Neuronal stem cell (in vitro differentiated cells): Measurements from ENCODE around the gene KCNK1.

ENCODE experiments used
- DNase-seq: peaks from one replicate; pipeline ENCODE4 v3.0.0-alpha.2; 2013; ENCODE audit warnings: low spot score
- H2AFZ ChIP-seq: one replicate; pipeline ENCODE4 v1.6.1; 2013; ENCODE audit warnings: mild to moderate bottlenecking, low read length, inconsistent platforms
- H2AK5ac ChIP-seq: 2 replicates; pipeline ENCODE4 v1.6.1; 2013; ENCODE audit warnings: low read depth, mild to moderate bottlenecking, inconsistent platforms, low read length, moderate library complexity, mixed read lengths
- H2BK120ac ChIP-seq: 2 replicates; pipeline ENCODE4 v1.6.1; 2013; ENCODE audit warnings: low read depth, mild to moderate bottlenecking, inconsistent platforms, low read length, moderate library complexity, mixed read lengths
- H2BK12ac ChIP-seq: one replicate; pipeline ENCODE4 v1.6.1; 2013; ENCODE audit warnings: low read length, inconsistent platforms
- H2BK15ac ChIP-seq: 2 replicates; pipeline ENCODE4 v1.6.1; 2013; ENCODE audit warnings: mild to moderate bottlenecking, low read length, inconsistent platforms, mixed read lengths
- H2BK5ac ChIP-seq: one replicate; pipeline ENCODE4 v1.6.1; 2013; ENCODE audit warnings: inconsistent platforms, mild to moderate bottlenecking, low read length, moderate library complexity
- H3K14ac ChIP-seq: one replicate; pipeline ENCODE4 v1.6.1; 2013; ENCODE audit warnings: low read length, inconsistent platforms
- H3K18ac ChIP-seq: 2 replicates; pipeline ENCODE4 v1.6.1; 2013; ENCODE audit warnings: low read length, inconsistent platforms
- H3K23ac ChIP-seq: 2 replicates; pipeline ENCODE4 v1.6.1; 2013; ENCODE audit warnings: low read depth, mild to moderate bottlenecking, mixed read lengths, low read length, inconsistent platforms; ENCODE audit not compliant: poor library complexity
- H3K27ac ChIP-seq: replicated peaks from 3 replicates; pipeline ENCODE4 v1.5.1; 2013; ENCODE audit warnings: low read length, inconsistent platforms
- H3K27me3 ChIP-seq, 3 experiments: 2 replicates each; pipeline ENCODE4 v1.6.1; 2013; ENCODE audit warnings: low read length in 3 of 3, mild to moderate bottlenecking in 2 of 3, inconsistent platforms in 1 of 3, low read depth in 1 of 3, mixed read lengths in 1 of 3, moderate library complexity in 1 of 3; ENCODE audit not compliant: control insufficient read depth in 3 of 3, insufficient read depth in 3 of 3
- H3K36me3 ChIP-seq, 2 donors: replicated peaks in 1 of 2; 2 replicates each; pipeline ENCODE4 v1.6.1; 2013; ENCODE audit warnings: low read length in 2 of 2; ENCODE audit not compliant: control insufficient read depth in 2 of 2, insufficient read depth in 2 of 2
- H3K4ac ChIP-seq: 2 replicates; pipeline ENCODE4 v1.6.1; 2013; ENCODE audit warnings: inconsistent platforms, mild to moderate bottlenecking, low read length, moderate library complexity
- H3K4me1 ChIP-seq, 2 donors: 1 replicate in 1 of 2; 2 replicates in 1 of 2; pipeline ENCODE4 v1.6.1; 2013; ENCODE audit warnings: low read length in 2 of 2, low read depth in 1 of 2; ENCODE audit not compliant: control insufficient read depth in 2 of 2, insufficient read depth in 1 of 2
- H3K4me2 ChIP-seq: one replicate; pipeline ENCODE4 v1.6.1; 2013; ENCODE audit warnings: mild to moderate bottlenecking, low read length, inconsistent platforms; ENCODE audit not compliant: insufficient read depth, poor library complexity, severe bottlenecking
- H3K4me3 ChIP-seq, 2 donors: 2 replicates each; pipeline ENCODE4 v1.5.1; 2013; ENCODE audit warnings: low read length in 2 of 2, mild to moderate bottlenecking in 2 of 2, inconsistent platforms in 1 of 2, moderate library complexity in 1 of 2
- H3K79me1 ChIP-seq: one replicate; pipeline ENCODE4 v1.6.1; 2013; ENCODE audit warnings: low read depth, mild to moderate bottlenecking, inconsistent platforms, low read length, moderate library complexity
- H3K9ac ChIP-seq: one replicate; pipeline ENCODE4 v1.6.1; 2013; ENCODE audit warnings: mild to moderate bottlenecking, low read depth, low read length, inconsistent platforms; ENCODE audit not compliant: poor library complexity
- H3K9me3 ChIP-seq, 2 donors: replicated peaks in 1 of 2; 2 replicates each; pipeline versions ENCODE3 to v1.6.1; 2013; ENCODE audit warnings: low read length in 2 of 2, mild to moderate bottlenecking in 2 of 2, inconsistent platforms in 1 of 2, low read depth in 1 of 2, mixed read lengths in 1 of 2, moderate library complexity in 1 of 2; ENCODE audit not compliant: control insufficient read depth in 2 of 2, insufficient read depth in 1 of 2
- H4K8ac ChIP-seq: one replicate; pipeline ENCODE4 v1.6.1; 2013; ENCODE audit warnings: low read depth, mild to moderate bottlenecking, inconsistent platforms, low read length, moderate library complexity
- H4K91ac ChIP-seq: one replicate; pipeline ENCODE4 v1.6.1; 2013; ENCODE audit warnings: low read length, low read depth, mild to moderate bottlenecking, inconsistent platforms; ENCODE audit not compliant: poor library complexity
- WGBS, 2 donors: extraction: QIAGEN DNeasy Blood & Tissue Kit; methylation state at CpG; one replicate each; pipeline ENCODE4 v1.1.7; 2013; ENCODE audit warnings: missing lambda C conversion rate in 2 of 2, mixed read lengths in 1 of 2; ENCODE audit not compliant: insufficient read length in 2 of 2, insufficient replicate concordance in 1 of 2; ENCODE audit errors: extremely low coverage in 2 of 2; 5-methylcytosine and 5-hydroxymethylcytosine counted together

KCNK1 gene

DNA sequence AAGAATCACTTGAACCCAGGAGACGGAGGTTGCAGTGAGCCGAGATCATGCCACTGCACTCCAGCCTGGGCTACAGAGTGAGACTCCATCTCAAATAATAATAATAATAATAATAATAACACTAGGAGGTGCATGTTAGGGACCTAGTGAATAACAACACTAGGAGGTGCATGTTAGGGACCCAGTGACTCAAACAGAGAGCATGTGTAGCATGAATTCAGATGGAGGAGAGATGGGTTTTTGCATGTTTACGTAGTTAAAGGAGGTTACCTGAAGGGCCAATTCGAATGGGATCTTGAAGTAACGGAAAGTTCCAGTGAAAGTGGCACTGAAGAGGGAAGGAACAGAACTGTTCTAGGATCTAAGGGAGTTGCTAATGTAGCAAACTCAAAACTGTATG, 7.1 kb upstream of the KCNK1 start:
- H3K9ac ChIP-seq: no peak overlapping the region
- no peak overlapping the region for H3K4me2 ChIP-seq
- no peak overlapping the region for H3K27ac ChIP-seq
- WGBS, 2 donors: no CpG with 5 or more reads among the region's 5 CpGs
- no peak overlapping the region for H2BK5ac ChIP-seq
- no peak overlapping the region for H2BK15ac ChIP-seq
- peaks cover 0 to 8% (median 0%) of the 10 kb centered on the region in 3 experiments for H3K27me3 ChIP-seq
- no peak overlapping the region for H2BK120ac ChIP-seq
- no peak overlapping the region for H3K23ac ChIP-seq
- no peak overlapping the region for H2AFZ ChIP-seq
- H2BK12ac ChIP-seq: no peak overlapping the region
- no peak overlapping the region for H3K4ac ChIP-seq
- no peaks in the 10 kb centered on the region for H3K9me3 ChIP-seq
- no peaks in the 10 kb centered on the region for H3K4me1 ChIP-seq
- H3K18ac ChIP-seq: no peak overlapping the region
- H4K8ac ChIP-seq: no peak overlapping the region
- no peaks in the 10 kb centered on the region for H3K36me3 ChIP-seq
- H3K4me3 ChIP-seq: no peak overlapping the region
- no peak for DNase-seq
- H2AK5ac ChIP-seq: no peak overlapping the region
- H3K14ac ChIP-seq: no peak overlapping the region
- H3K79me1 ChIP-seq: no peaks in the 10 kb centered on the region
- H4K91ac ChIP-seq: no peak overlapping the region

DNA sequence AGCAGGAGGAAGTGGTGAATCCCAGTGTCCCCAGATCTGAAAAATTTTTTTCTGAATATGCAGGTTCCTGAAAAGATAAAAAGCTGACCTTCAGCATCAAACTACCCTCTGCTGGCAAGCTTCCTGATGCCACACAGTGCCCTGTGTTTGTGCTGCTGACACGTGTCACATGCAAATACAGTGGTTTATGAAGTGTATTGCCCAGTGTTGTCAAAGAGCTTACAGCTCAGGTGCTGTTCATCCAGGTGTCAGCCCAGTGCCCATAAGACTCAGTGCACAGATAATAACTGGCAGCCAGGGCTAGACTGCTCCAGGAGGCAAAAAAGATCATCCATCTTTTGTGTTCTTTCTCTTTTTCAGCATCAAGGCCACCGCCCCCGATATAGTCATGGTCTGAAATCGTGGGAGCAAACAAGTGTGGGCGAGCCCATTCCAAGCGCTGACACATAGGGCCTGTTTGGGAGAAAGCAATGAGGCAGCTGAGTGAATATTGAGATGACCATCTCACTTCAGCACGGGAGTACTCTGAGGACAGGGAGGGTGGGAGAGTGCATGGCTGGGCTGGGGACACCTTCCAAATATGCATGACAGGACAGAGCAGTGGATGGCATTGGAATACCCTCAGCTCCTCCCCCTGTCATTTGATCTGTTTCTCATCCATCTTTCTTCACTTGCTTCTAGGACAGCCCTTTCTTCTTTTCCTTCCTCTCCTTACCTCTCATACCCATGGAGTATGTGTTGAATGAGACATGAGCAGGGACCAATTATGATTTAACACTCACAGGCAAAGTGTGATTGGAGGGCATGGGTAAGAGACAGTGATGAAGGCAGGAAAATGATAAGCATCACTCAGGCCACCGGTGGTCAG, 6.4 kb upstream of the KCNK1 start:
- no CpG with 5 or more reads among the region's 8 CpGs for WGBS, 2 donors
- H2AFZ ChIP-seq: no peak overlapping the region
- H3K36me3 ChIP-seq: no peaks in the 10 kb centered on the region
- no peak overlapping the region for H4K8ac ChIP-seq
- no peak overlapping the region for H3K4me2 ChIP-seq
- H2BK5ac ChIP-seq: no peak overlapping the region
- no peaks in the 10 kb centered on the region for H3K4me1 ChIP-seq
- H3K9me3 ChIP-seq: no peaks in the 10 kb centered on the region
- H2BK12ac ChIP-seq: no peak overlapping the region
- H3K14ac ChIP-seq: no peak overlapping the region
- no peak for DNase-seq
- H3K23ac ChIP-seq: no peak overlapping the region
- no peak overlapping the region for H3K4ac ChIP-seq
- H3K4me3 ChIP-seq: no peak overlapping the region
- H2AK5ac ChIP-seq: no peak overlapping the region
- peak overlapping the region; percentile 96 for H4K91ac ChIP-seq
- no peak overlapping the region for H2BK15ac ChIP-seq
- no peaks in the 10 kb centered on the region for H3K79me1 ChIP-seq
- H3K18ac ChIP-seq: peak overlapping the region; percentile 39
- H3K9ac ChIP-seq: no peak overlapping the region
- peaks cover 0 to 14% (median 4%) of the 10 kb centered on the region in 3 experiments for H3K27me3 ChIP-seq
- no peak overlapping the region for H3K27ac ChIP-seq
- H2BK120ac ChIP-seq: no peak overlapping the region

DNA sequence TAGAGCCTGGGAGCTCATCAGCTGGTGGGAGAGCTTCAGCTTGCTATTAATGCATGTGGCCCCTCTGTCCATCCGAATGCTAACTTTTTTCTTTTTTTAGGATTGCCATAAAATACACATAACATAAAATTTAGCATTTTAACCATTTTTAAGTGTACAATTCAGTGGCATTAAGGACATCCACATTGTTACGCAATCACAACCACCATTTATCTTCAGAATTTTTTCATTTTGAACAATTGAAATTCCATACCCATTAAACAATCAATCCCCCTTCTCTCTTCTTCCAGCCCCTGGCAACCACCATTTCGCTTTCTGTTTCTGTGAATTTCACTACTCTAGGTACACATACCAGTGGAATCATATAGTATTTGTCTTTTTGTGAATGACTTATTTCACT, 4.9 kb upstream of the KCNK1 start:
- H3K4ac ChIP-seq: no peak overlapping the region
- H2BK12ac ChIP-seq: no peak overlapping the region
- no peak overlapping the region for H3K27ac ChIP-seq
- H3K23ac ChIP-seq: no peak overlapping the region
- no peak overlapping the region for H2BK5ac ChIP-seq
- no peaks in the 10 kb centered on the region for H3K4me1 ChIP-seq
- H2AK5ac ChIP-seq: no peak overlapping the region
- DNase-seq: no peak
- H3K14ac ChIP-seq: no peak overlapping the region
- no CpG with 5 or more reads among the region's 3 CpGs for WGBS, 2 donors
- H3K9ac ChIP-seq: no peak overlapping the region
- no peak overlapping the region for H2AFZ ChIP-seq
- H4K91ac ChIP-seq: no peak overlapping the region
- H2BK120ac ChIP-seq: no peak overlapping the region
- peaks cover 0 to 28% (median 13%) of the 10 kb centered on the region in 3 experiments for H3K27me3 ChIP-seq
- H2BK15ac ChIP-seq: no peak overlapping the region
- H3K79me1 ChIP-seq: no peaks in the 10 kb centered on the region
- no peak overlapping the region for H4K8ac ChIP-seq
- no peaks in the 10 kb centered on the region for H3K36me3 ChIP-seq
- H3K4me2 ChIP-seq: no peak overlapping the region
- no peak overlapping the region for H3K18ac ChIP-seq
- no peaks in the 10 kb centered on the region for H3K9me3 ChIP-seq
- no peak overlapping the region for H3K4me3 ChIP-seq

DNA sequence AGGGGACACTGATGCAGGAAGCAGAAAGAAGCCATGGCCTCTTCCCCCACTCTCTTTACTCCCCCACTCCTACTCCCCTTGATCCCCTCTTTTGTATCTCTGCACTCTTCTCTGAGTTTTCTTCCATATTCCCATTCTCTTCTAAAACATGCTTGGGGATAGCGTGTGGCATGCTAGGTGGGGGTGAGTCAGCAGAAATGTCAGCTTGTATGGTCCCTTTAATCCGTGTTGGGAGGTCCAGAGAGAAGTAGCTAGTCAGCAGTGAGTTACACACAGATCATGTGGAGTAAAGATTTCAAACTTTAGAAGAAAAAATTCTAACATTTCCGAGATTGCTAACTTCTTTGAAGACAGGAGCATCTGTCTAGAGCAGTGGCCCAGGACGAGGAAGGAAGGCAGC, 4.0 kb upstream of the KCNK1 start:
- H3K9ac ChIP-seq: no peak overlapping the region
- no peak overlapping the region for H3K18ac ChIP-seq
- H2AK5ac ChIP-seq: no peak overlapping the region
- no peak overlapping the region for H3K4me2 ChIP-seq
- H3K4me3 ChIP-seq: no peak overlapping the region
- H3K27ac ChIP-seq: no peak overlapping the region
- H2BK5ac ChIP-seq: no peak overlapping the region
- WGBS, 2 donors: no CpG with 5 or more reads among the region's 4 CpGs
- no peak overlapping the region for H4K91ac ChIP-seq
- no peak overlapping the region for H2BK12ac ChIP-seq
- no peak overlapping the region for H3K23ac ChIP-seq
- H4K8ac ChIP-seq: no peak overlapping the region
- no peak overlapping the region for H2BK120ac ChIP-seq
- peaks cover 4 to 37% (median 22%) of the 10 kb centered on the region in 3 experiments for H3K27me3 ChIP-seq
- no peak overlapping the region for H2BK15ac ChIP-seq
- no peaks in the 10 kb centered on the region for H3K79me1 ChIP-seq
- peaks cover 3 to 5% of the 10 kb centered on the region in 2 donors for H3K4me1 ChIP-seq
- H3K36me3 ChIP-seq: no peaks in the 10 kb centered on the region
- H3K14ac ChIP-seq: no peak overlapping the region
- no peak overlapping the region for H3K4ac ChIP-seq
- H2AFZ ChIP-seq: no peak overlapping the region
- no peak for DNase-seq
- no peaks in the 10 kb centered on the region for H3K9me3 ChIP-seq
